PC-9 (cell line): ENCODE data around the gene SUPT3H. TPM values are rescaled to one million over a fixed set of nuclear protein-coding genes. Genes with fewer than 3 reads are reported as not detected.

Source experiments
- BruUV-seq: library from RNA; stranded (reverse); fragments of 400-500 nt; replicated peaks from 2 replicates; lab custom pipeline; 2021; lab: Mats Ljungman, UMichigan
- CTCF ChIA-PET: fragments of 300-600 bp; sonication (Branson Sonifier 250); formaldehyde crosslinking; loops from one replicate; lab custom pipeline; 2022; ENCODE audit warnings: antibody characterized with exemption; lab: Charles Lee
- POLR2A ChIA-PET: fragments of 300-600 bp; sonication (Branson Sonifier 250); formaldehyde crosslinking; loops from one replicate; lab custom pipeline; 2022; ENCODE audit warnings: antibody characterized with exemption; ENCODE audit not compliant: unreplicated experiment; lab: Charles Lee
- DNase-seq, 2 experiments: peaks; one replicate each; pipeline versions ENCODE4 v3.0.0 to v3.0.0-alpha.2; 2015 to 2022; ENCODE audit warnings: mixed read lengths in 1 of 2
- H2AFZ ChIP-seq: fragments of 200-600 bp; sonication (generic); 2 replicates; pipeline ENCODE4 v1.8.1; 2017; ENCODE audit warnings: antibody characterized with exemption
- H3F3A ChIP-seq: fragments of 200-600 bp; sonication (generic); 2 replicates; pipeline ENCODE4 v1.8.1; 2017; ENCODE audit warnings: antibody characterized with exemption, mild to moderate bottlenecking, low read depth; ENCODE audit not compliant: insufficient read depth
- H3K27ac ChIP-seq: fragments of 200-600 bp; sonication (generic); 2 replicates; pipeline ENCODE4 v1.6.1; 2016; ENCODE audit warnings: mixed run types
- H3K27me3 ChIP-seq: fragments of 200-600 bp; sonication (generic); 2 replicates; pipeline ENCODE4 v1.6.1; 2016; ENCODE audit warnings: low read depth, mixed run types; ENCODE audit not compliant: insufficient read depth
- H3K36me3 ChIP-seq: fragments of 200-600 bp; sonication (generic); 2 replicates; pipeline ENCODE4 v1.6.1; 2016; ENCODE audit warnings: low read depth, mixed run types
- H3K4me1 ChIP-seq: fragments of 200-600 bp; sonication (generic); replicated peaks from 2 replicates; pipeline ENCODE4 v1.6.1; 2016; ENCODE audit warnings: mixed run types; ENCODE audit not compliant: insufficient read depth
- H3K4me2 ChIP-seq: fragments of 200-600 bp; sonication (generic); 2 replicates; pipeline ENCODE4 v1.6.1; 2017; ENCODE audit warnings: mixed run types
- H3K4me3 ChIP-seq: fragments of 200-600 bp; sonication (generic); 2 replicates; pipeline ENCODE4 v1.6.1; 2016; ENCODE audit warnings: mixed run types
- H3K79me2 ChIP-seq: fragments of 200-600 bp; sonication (generic); 2 replicates; pipeline ENCODE4 v1.6.1; 2017; ENCODE audit warnings: low read depth, mixed run types
- H3K9me2 ChIP-seq: fragments of 200-600 bp; sonication (generic); 2 replicates; pipeline ENCODE4 v1.8.1; 2017; ENCODE audit warnings: mild to moderate bottlenecking; ENCODE audit not compliant: insufficient read depth
- H3K9me3 ChIP-seq: fragments of 200-600 bp; sonication (generic); 2 replicates; pipeline ENCODE4 v1.8.1; 2016; ENCODE audit warnings: low read depth; ENCODE audit not compliant: insufficient read depth
- H4K20me1 ChIP-seq: fragments of 200-600 bp; sonication (generic); 2 replicates; pipeline ENCODE4 v1.8.1; 2017; ENCODE audit not compliant: insufficient read depth
- EZH2 ChIP-seq: fragments of 200-600 bp; sonication (generic); IDR thresholded peaks from 2 replicates; pipeline ENCODE4 v1.8.0; 2017; ENCODE audit warnings: antibody characterized with exemption, low read depth
- intact Hi-C: fragments of 100-400 bp; cut with micrococcal nuclease; formaldehyde crosslinking; loops from one replicate; pipeline ENCODE4 v1.10.0; 2022; ENCODE audit not compliant: unreplicated experiment
- total RNA-seq: library from RNA; stranded (reverse); gene quantifications from 2 replicates; pipeline ENCODE4 v1.2.3, GENCODE V29; 2021
- TF ChIP-seq, protein P1 (sequence below): fragments of 200-600 bp; sonication (generic); conservative IDR thresholded peaks from 2 replicates; pipeline ENCODE4 v1.6.1; 2017; ENCODE audit warnings: mixed run types, antibody characterized with exemption, mild to moderate bottlenecking, moderate library complexity

Gene SUPT3H
- total RNA-seq, 1 experiment from 2014 or later = 9.2 TPM

DNA sequence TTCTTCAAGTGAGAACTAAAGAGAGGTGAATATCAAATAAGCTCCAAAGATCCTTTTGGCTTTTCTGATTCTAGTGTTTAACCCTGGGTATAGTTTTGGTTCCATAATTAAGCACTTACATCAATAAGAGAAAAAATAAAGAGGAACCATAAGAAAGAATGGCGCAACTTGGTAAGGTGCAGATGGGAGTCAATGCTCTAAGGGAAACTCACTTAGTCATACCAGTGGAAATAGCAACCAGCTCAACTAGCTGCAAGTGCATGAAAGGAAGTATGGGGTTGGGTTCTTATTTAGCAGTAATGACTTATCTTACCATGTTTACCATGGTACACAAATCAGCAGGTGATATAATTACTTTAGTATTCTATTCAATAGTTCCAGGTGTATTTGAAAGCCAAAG lies 346.1 kb downstream of the SUPT3H start:
- Histone ChIP-seq H3K4me2 (no peak overlapping the region), H2AFZ (no peak overlapping the region), H3K9me3 (no peaks in the 10 kb centered on the region), H3K4me1 (no peaks in the 10 kb centered on the region), H3K4me3 (no peak overlapping the region), H3K9me2 (no peaks in the 10 kb centered on the region), H3F3A (no peaks in the 10 kb centered on the region), H3K27ac (no peak overlapping the region), H4K20me1 (no peaks in the 10 kb centered on the region), H3K36me3 (no peaks in the 10 kb centered on the region), H3K27me3 (no peaks in the 10 kb centered on the region), H3K79me2 (no peaks in the 10 kb centered on the region)
- TF ChIP-seq, protein P1, sequence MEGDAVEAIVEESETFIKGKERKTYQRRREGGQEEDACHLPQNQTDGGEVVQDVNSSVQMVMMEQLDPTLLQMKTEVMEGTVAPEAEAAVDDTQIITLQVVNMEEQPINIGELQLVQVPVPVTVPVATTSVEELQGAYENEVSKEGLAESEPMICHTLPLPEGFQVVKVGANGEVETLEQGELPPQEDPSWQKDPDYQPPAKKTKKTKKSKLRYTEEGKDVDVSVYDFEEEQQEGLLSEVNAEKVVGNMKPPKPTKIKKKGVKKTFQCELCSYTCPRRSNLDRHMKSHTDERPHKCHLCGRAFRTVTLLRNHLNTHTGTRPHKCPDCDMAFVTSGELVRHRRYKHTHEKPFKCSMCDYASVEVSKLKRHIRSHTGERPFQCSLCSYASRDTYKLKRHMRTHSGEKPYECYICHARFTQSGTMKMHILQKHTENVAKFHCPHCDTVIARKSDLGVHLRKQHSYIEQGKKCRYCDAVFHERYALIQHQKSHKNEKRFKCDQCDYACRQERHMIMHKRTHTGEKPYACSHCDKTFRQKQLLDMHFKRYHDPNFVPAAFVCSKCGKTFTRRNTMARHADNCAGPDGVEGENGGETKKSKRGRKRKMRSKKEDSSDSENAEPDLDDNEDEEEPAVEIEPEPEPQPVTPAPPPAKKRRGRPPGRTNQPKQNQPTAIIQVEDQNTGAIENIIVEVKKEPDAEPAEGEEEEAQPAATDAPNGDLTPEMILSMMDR = no peak
- no peak for TF ChIP-seq EZH2
- POLR2A ChIA-PET = no interaction called here
- CTCF ChIA-PET = no interaction called here
- no TSS peak for BruUV-seq
- no peak for DNase-seq
- intact Hi-C loops = no loop called here

GRCh38 chr6:45027126-45027525 lies 350.6 kb downstream of the SUPT3H start:
- POLR2A ChIA-PET = no interaction called here
- Histone ChIP-seq H3K4me1 (no peaks in the 10 kb centered on the region), H4K20me1 (no peaks in the 10 kb centered on the region), H3K79me2 (no peaks in the 10 kb centered on the region), H3K9me2 (no peaks in the 10 kb centered on the region), H3K9me3 (peaks cover 5% of the 10 kb centered on the region; the same call in 1 of the 2 replicates), H3K4me2 (no peak overlapping the region), H2AFZ (no peak overlapping the region), H3K27me3 (no peaks in the 10 kb centered on the region), H3K4me3 (no peak overlapping the region), H3K27ac (no peak overlapping the region), H3F3A (no peaks in the 10 kb centered on the region), H3K36me3 (no peaks in the 10 kb centered on the region)
- CTCF ChIA-PET = no interaction called here
- TF ChIP-seq EZH2 = no peak
- TF ChIP-seq, protein P1 = no peak
- no peak for DNase-seq
- intact Hi-C loops = no loop called here
- BruUV-seq = no TSS peak

- Histone ChIP-seq H4K20me1 (no peaks in the 10 kb centered on the region), H3K79me2 (no peaks in the 10 kb centered on the region), H2AFZ (no peak overlapping the region), H3K27me3 (no peaks in the 10 kb centered on the region), H3K4me2 (no peak overlapping the region), H3F3A (no peaks in the 10 kb centered on the region), H3K36me3 (no peaks in the 10 kb centered on the region), H3K9me3 (peaks cover 5% of the 10 kb centered on the region; the same call in 1 of the 2 replicates), H3K4me3 (no peak overlapping the region), H3K27ac (no peak overlapping the region), H3K4me1 (no peaks in the 10 kb centered on the region), H3K9me2 (no peaks in the 10 kb centered on the region)
- no TSS peak for BruUV-seq
- no peak for DNase-seq
- CTCF ChIA-PET = no interaction called here
- POLR2A ChIA-PET = no interaction called here
- intact Hi-C loops = no loop called here
- TF ChIP-seq, protein P1 = no peak
- no peak for TF ChIP-seq EZH2
These were observed 351.7 kb downstream of the SUPT3H start for GRCh38 chr6:45026003-45026516.
